Ectodermal cell (in vitro differentiated cells): ENCODE data around the gene AK2.

ENCODE experiments used
- H3K27ac ChIP-seq: 2 replicates; pipeline ENCODE4 v1.7.0; 2013; ENCODE audit warnings: mild to moderate bottlenecking, low read depth, low read length; ENCODE audit not compliant: insufficient read depth, poor library complexity, severe bottlenecking
- H3K27me3 ChIP-seq: 2 replicates; pipeline ENCODE4 v1.7.0; 2013; ENCODE audit warnings: mild to moderate bottlenecking, low read length; ENCODE audit not compliant: insufficient read depth, control insufficient read depth, poor library complexity, severe bottlenecking
- H3K36me3 ChIP-seq: one replicate; pipeline ENCODE4 v1.7.0; 2013; ENCODE audit warnings: low read length; ENCODE audit not compliant: control insufficient read depth, insufficient read depth
- H3K4me1 ChIP-seq: one replicate; pipeline ENCODE4 v1.7.0; 2013; ENCODE audit warnings: low read length; ENCODE audit not compliant: control insufficient read depth, insufficient read depth
- H3K4me3 ChIP-seq: 2 replicates; pipeline ENCODE4 v1.7.0; 2013; ENCODE audit warnings: low read depth, low read length, control low read depth; ENCODE audit not compliant: insufficient read depth
- H3K9me3 ChIP-seq: 2 replicates; pipeline ENCODE4 v1.7.0; 2013; ENCODE audit warnings: mild to moderate bottlenecking, low read length, moderate library complexity; ENCODE audit not compliant: control insufficient read depth
- WGBS, 2 experiments: methylation state at CpG; one replicate each; pipeline ENCODE4 v1.1.7; 2013; ENCODE audit warnings: missing lambda C conversion rate in 2 of 2; 5-methylcytosine and 5-hydroxymethylcytosine counted together

Gene AK2

DNA sequence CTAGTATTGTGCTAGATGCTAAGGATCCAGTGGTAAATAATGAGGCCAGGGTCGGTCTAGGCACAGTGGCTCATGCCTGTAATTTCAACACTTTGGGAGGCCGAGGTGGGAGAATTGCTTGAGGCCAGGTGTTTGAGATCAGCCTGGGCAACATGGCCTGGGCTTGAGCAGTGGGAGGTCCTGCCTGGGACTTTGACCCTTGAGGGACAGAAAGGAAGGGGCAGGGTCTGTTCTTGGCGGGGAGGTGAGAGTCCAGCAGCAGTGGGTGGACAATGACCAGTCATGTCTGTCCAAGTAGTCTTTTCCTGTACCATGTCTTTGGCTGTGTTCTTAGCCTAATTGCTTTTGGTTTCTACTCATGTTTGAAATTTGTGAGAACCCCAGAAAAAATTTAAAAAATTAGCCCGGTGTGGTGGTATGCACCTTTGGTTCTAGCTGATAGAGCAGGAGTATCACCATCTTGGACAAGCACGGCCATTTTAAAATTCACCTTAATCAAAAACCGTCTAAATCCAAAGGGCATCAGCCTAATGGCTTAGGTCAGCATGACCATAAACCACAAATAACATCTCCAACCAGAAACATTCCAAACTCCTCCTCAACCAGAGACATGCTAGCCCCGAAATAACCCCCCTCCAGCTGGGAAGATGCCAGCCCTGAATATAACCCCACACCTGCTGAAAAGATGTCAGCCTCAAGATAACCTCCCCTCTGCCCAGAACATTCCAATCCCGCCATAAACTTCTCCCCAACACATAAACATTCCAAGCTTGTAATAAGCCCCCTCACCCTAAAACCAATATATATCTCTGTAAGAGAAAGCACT, 6.8 kb upstream of the AK2 start:
- Histone ChIP-seq H3K27ac (no peak overlapping the region), H3K4me1 (no peaks in the 10 kb centered on the region), H3K27me3 (no peaks in the 10 kb centered on the region), H3K36me3 (no peaks in the 10 kb centered on the region), H3K4me3 (no peak overlapping the region), H3K9me3 (no peaks in the 10 kb centered on the region)
- WGBS, 2 experiments, result 89 to 91% methylated on average over 8 of the region's 8 CpGs

DNA sequence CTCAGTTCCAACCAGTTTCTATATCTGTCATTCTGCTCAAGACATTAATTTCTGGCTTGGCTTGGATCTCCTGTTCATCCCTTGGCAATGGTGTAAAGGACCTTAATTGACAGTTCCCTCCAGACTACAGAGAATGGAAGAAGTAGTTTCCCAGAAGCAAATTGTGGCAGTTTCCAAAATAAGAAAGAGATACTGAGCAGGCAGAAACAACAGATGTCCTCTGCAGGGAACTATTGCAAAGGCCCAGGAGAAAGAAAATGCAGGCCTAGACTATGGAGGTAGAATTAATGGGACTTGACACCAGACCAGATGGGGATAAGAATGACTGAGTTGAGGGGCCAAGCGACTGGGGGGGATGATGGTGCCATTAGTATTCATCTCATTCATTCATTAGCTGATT, 6.1 kb upstream of the AK2 start:
- WGBS, 2 experiments, result 100% methylated on average over 1 of the region's 1 CpG
- Histone ChIP-seq H3K9me3 (no peaks in the 10 kb centered on the region), H3K27ac (no peak overlapping the region), H3K27me3 (no peaks in the 10 kb centered on the region), H3K4me1 (no peaks in the 10 kb centered on the region), H3K36me3 (no peaks in the 10 kb centered on the region), H3K4me3 (no peak overlapping the region)

DNA sequence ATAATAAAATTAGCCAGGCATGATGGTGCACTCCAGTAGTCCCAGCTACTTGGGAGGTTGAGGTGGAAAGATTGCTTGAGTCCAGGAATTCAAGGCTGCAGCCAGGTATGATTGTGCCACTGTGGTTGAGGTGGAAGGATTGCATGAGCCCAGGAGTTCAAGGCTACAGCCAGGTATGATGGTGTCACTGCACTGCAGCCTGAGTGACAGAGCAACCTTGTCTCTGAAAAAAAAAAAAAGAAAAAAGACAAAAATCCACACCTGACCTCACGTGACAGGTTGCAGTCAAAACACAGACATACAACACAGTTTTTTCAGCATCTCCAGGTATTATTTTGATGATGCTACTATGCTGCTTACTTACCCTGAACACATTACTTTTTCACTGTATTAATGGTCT, 4.3 kb upstream of the AK2 start:
- Histone ChIP-seq H3K4me1 (no peaks in the 10 kb centered on the region), H3K36me3 (no peaks in the 10 kb centered on the region), H3K27ac (no peak overlapping the region), H3K9me3 (peaks cover 3% of the 10 kb centered on the region), H3K27me3 (no peaks in the 10 kb centered on the region), H3K4me3 (no peak overlapping the region)
- 100% methylated on average over 1 of the region's 1 CpG for WGBS, 2 experiments

DNA sequence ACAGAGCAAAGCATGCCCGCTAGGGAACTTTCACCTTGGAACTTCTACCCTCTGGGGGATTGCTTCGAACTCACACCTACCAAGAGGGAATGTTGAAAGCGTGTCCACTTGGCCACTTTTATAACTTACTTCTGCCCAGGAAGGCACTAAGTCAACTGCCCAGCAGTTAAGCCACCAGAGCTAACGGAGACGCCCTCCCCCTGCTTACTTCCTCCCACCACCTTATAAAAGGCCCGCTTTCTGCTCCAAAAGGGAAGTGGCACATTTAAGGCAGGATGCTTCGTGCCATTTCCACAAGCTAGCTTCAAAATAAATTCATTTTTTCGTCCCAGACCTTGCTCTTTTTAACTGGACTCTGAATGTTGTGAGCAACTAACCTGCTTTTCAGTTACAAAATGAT, 3.2 kb upstream of the AK2 start:
- H3K4me1 ChIP-seq, result peaks cover 5% of the 10 kb centered on the region
- no peaks in the 10 kb centered on the region for H3K27me3 ChIP-seq
- H3K4me3 ChIP-seq, result no peak overlapping the region
- H3K27ac ChIP-seq, result no peak overlapping the region
- H3K9me3 ChIP-seq, result peaks cover 3% of the 10 kb centered on the region
- 88 to 89% methylated on average over 8 of the region's 8 CpGs for WGBS, 2 experiments
- H3K36me3 ChIP-seq, result no peaks in the 10 kb centered on the region

DNA sequence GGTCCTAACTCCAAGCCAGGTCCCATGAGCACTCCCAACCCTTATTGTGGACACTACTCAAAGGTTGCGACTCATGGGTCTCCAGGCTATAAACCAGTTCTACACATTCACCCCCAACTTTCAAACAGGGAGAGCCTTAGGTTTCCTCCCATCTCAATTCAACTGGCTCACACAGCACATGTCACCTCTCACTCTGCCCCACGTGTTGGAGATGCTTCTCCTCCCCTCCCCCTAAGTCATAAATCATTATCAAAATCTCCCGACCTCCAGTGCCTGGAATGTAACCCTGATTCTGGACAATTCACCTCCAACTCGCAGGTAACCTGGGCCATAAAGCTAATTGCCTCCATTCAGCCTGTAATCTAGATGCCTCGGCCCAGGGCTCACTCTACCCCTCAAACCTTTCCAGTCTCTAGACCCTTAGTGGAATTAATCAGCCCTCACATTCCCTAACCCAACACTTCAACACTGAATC, 595 bp downstream of the AK2 start:
- 22 to 23% methylated on average over 5 of the region's 5 CpGs for WGBS, 2 experiments
- H3K27ac ChIP-seq, result no peak overlapping the region
- peaks cover 3% of the 10 kb centered on the region for H3K9me3 ChIP-seq

DNA sequence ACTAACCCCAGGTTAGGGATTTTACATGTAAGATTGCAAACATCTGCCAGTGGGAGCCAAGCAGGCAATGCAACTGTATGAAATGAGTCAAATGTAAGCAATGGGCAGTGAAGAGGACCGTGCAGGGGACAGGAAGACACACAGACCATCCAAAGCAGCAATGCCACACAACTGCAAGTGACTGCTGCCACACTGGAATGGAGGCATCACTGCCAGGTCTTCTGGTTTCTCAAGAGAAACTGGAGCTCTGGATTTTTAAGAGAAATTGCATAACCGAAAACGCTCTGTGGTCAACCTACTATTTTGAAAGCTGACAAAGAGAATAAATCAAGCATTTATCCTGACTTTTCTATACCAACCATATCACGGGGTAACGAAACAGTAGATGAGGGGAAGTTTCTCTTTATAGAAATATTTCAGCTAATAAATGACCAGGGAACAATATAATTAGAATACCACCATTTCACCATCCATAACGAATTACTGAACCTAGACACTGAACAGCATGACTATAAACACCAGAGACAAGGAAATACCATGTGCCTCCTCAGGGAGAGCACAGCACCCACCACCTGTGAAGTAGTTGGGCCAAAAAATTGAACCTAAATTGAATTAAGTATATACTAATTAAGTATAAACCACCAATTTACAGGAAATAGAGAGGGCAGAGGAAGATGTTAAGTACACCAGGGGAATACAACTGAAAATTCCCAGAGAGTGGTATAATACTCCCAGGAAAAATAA, 4.4 kb downstream of the AK2 start:
- WGBS, 2 experiments, result 92 to 96% methylated on average over 4 of the region's 6 CpGs
- Histone ChIP-seq H3K27ac (no peak overlapping the region), H3K4me1 (peaks cover 5% of the 10 kb centered on the region), H3K36me3 (no peaks in the 10 kb centered on the region), H3K9me3 (peaks cover 2% of the 10 kb centered on the region), H3K4me3 (no peak overlapping the region), H3K27me3 (no peaks in the 10 kb centered on the region)

More for the DNA sequence above, 595 bp downstream of the AK2 start:
- Histone ChIP-seq H3K4me3 (peak overlapping the region; percentile 64), H3K4me1 (peaks cover 5% of the 10 kb centered on the region), H3K36me3 (no peaks in the 10 kb centered on the region), H3K27me3 (no peaks in the 10 kb centered on the region)

DNA sequence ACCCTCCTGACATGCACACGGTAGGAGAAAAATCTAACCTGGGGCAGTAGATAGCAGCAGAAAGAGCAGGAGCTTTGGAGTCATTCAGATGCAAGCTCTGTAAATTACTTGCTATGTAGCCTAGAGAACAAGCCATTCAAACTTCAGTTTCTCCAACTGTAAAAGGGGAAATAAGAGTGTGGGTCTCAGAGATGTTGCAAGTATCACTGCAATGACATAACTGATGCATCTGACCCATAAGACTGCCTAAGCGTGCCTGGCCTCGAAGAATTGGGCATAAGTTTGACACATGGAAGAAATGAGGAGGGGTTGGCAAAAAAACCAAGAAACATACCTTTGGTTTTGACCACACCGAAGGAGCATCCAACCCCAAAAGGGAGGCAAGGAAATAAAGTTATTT, 5.2 kb downstream of the AK2 start:
- Histone ChIP-seq H3K4me3 (no peak overlapping the region), H3K9me3 (no peaks in the 10 kb centered on the region), H3K36me3 (no peaks in the 10 kb centered on the region), H3K27ac (no peak overlapping the region), H3K27me3 (no peaks in the 10 kb centered on the region), H3K4me1 (peaks cover 5% of the 10 kb centered on the region)
- WGBS, 2 experiments, result 95 to 96% methylated on average over 3 to 4 of the region's 4 CpGs

DNA sequence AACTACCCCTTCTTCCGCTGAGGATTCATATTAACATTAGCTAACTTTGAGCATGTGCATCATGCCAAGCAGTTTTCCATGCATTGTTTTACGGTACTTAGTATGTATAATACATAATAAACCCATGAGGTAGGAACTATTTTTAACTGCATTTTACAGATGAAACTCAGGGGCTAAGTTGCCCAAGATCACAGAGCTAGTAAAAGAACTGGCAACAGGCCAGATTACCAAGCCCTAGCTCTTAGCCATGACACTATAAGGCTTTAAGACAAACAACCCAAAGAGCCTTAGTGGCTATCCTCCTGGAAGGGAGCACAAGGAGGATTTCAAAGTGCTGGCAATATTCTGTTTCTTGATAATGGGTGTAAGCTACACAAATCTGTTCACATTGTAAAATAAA, 6.1 kb downstream of the AK2 start:
- Histone ChIP-seq H3K4me3 (no peak overlapping the region), H3K27ac (no peak overlapping the region), H3K27me3 (no peaks in the 10 kb centered on the region), H3K4me1 (peaks cover 4% of the 10 kb centered on the region), H3K36me3 (no peaks in the 10 kb centered on the region), H3K9me3 (no peaks in the 10 kb centered on the region)
- 95 to 98% methylated on average over 1 to 2 of the region's 2 CpGs for WGBS, 2 experiments

DNA sequence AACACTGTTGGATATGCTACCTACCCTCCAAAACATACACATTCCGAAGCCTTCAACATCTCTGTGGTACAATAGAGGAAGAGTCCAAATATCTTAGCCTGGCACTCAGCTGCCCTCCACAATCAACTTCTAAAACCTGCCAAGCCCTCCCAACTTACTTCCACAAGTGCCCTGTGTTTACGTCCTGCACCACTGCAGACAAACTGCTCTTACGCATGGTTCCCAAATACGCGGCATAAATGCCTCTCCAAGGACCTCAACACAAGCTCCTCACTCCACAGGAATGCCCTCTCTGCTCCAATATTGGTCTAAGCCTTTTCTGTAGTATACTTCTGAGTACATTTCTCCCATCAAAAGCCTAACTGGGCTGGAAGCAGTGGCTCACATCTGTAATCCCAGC, 6.8 kb downstream of the AK2 start:
- Histone ChIP-seq H3K4me1 (no peaks in the 10 kb centered on the region), H3K36me3 (no peaks in the 10 kb centered on the region), H3K4me3 (no peak overlapping the region), H3K27ac (no peak overlapping the region), H3K9me3 (no peaks in the 10 kb centered on the region), H3K27me3 (no peaks in the 10 kb centered on the region)
- 94 to 95% methylated on average over 5 of the region's 5 CpGs for WGBS, 2 experiments

DNA sequence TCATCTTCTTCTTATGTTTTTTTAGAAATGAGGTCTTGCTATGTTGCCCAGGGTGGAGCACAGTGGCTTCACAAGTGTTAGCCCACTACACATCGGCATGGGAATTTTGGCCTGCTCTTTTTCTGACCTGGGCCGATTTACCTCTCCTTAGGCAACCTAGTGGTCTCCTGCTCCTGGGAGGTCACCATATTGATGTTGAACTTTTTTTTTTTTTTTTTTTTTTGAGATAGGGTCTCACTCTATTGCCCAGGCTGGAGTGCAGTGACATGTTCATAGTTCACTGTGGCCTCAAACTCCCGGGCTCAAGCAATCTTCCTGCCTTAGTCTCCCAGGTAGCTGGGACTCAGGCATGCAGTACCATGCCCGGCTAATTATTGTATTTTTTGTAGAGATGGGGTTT, 7.5 kb downstream of the AK2 start:
- Histone ChIP-seq H3K27ac (no peak overlapping the region), H3K36me3 (no peaks in the 10 kb centered on the region), H3K4me1 (no peaks in the 10 kb centered on the region), H3K27me3 (no peaks in the 10 kb centered on the region), H3K4me3 (no peak overlapping the region), H3K9me3 (no peaks in the 10 kb centered on the region)
- 92 to 97% methylated on average over 4 of the region's 4 CpGs for WGBS, 2 experiments
